ENCODE data around the gene SHISAL1.

The SHISAL1 gene

DNA sequence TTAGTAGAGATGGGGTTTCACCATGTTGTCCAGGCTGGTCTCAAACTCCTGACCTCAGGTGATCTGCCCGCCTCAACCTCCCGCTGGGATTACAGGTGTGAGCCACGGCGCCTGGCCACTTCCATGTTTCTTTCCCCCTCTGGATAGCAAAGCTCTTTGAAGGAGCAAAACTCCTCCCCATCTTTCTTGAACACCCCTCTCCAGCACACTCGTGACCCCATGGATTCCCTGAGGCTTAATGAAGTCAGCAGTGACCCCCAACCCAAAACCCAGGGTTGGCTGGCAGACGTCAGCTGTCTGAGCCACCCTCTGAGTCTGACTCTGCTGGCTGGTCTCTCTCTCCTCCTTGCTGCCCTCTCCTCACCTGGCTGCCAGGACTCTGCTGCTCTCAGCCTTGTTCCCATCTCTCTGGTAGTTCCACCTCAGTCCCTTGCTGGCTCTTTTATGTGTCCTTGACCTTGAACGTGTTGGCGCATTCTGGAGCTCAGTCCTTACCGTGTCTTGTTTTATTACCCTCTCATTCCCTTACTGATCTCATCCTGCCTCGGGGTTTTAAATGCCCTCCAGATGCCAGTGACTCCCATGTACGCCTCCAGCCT lies 87.6 kb downstream of the SHISAL1 start:
- no peak for DNase-seq

DNA sequence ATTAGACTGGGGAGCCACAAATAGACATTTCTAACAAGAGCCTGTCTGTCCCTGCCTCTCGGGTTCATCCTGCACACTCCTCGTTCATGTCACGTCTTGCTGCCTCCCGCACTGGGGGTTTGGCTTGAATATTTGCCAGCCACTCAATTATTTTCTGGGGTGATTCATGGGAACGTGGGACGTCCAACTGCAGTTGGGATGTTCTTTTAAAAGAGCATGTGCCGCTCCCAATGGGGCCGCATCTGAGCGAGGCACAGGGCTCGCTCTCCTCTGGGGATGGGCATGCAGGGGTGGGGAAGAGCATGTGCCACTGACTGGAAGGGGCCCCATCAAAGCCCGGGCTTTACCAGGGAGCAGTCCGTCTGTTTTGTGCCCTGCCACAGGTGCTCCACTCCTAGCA lies 88.6 kb downstream of the SHISAL1 start:
- no peak for DNase-seq

DNA sequence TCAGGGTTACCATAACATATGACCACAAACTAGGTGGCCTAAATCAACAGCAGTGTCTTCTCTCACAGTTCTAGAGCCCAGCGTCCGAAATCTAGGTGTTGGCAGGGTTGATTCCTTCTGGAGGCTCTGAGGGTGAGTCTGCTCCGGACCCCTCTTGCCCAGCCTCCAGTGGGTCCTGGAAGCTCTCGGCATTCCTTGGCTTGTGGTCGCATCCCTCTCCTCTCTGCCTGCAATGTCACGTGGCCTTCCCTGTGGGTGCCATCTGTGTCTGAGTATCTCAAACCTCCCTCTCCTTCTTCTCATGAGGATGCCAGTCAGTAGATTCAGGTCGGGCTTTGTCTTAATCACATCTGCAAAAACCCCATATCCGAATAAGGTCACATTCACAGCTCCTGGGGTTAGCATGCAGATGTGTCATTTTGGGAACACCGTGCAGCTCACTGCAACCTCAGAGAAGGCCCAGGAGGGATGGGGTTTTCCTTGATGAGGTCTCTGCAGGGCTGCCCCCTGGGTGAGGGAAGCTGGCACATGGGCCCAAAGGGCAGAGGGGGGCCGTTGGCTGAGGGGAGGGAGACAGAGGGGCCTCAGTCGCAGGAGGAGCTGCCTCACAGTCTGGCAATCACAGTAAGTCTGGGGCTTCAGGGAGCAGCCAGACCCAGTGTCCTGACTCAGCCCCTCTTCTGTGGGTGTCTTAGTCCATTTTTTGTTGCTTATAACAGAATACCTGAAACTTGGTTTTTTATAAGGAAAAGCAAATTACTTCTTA lies 90.9 kb downstream of the SHISAL1 start:
- DNase-seq: no peak

DNA sequence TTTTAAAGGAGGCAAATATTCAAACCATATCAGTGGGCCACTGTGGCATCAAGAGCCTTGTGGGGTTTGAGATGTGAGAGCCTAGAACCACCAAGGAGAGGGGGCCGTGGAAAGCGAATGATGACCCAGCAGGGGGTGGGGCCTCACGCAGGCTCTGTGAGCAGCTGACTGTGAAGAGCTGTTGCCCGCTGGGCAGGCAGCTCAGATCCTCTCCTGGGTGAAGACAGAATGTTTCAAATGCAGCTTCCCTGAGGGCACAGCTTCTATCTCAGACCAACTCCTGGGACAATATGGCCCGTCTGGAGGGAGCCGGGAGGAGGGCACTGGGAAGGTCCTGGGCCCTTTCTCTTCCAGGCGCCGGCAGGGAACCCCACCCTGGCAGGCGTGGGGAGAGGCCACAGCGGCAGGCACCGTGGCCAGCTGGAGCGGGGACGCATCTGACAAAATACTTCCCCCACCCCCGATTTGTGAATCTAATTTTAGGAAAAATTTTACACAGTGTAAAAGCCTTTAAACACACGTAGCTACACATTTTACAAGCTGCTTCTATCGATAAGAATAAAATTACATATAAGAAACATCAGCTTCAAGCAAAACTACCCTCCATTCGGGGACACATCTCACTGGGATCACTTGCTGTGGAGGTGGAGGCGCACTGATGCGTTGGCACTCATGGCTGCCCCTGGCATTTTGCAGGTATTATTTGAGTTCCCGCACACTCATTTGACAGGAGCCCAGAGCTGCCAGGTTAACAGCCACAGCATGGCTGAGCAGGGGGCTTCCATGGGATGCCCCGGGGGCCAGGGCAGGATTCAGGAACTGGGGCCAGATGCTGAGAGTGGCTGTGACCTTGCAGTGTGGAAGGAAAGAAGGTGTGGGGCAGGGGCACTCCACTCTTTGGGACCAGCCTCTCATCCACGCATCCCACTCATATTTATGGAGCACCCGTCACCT lies 91.7 kb downstream of the SHISAL1 start:
- no peak for DNase-seq

DNA sequence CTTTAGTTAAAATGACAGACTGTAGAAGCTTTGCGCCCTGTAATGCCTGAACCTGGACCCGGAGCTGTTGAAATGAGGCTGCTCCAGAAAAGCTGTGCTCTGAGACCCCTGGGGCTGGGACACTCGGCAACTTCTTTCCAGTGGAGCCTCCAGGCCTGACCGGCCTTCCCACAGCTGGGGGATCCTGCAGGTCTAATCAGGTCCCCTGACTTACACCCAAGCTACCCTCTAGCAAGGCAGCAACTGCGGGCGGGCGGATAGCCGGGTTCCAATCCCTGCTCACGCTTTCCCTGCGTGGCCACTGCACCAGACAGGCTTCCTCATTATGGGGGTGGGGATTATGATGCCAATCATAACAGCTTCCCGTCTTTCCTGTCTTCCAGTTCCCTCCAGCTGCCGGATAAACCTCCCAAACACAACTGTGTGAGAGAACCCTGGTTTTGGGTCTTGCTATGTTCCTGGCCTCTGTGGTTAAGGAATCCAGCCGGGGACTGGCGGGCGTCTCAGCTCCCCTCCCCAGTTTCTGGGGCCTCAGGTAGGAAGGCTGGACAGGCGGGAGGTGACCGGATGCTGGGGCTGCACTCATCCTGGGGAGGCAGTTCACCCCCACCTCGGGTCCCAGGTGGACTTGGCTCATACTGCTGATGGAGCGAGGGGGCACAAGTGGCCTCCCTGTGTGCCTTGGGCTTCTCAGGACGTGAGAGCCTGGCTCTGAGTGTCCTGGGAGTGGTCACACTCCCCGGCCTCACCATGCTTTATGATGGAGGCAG lies 93.5 kb downstream of the SHISAL1 start:
- DNase-seq: no peak

DNA sequence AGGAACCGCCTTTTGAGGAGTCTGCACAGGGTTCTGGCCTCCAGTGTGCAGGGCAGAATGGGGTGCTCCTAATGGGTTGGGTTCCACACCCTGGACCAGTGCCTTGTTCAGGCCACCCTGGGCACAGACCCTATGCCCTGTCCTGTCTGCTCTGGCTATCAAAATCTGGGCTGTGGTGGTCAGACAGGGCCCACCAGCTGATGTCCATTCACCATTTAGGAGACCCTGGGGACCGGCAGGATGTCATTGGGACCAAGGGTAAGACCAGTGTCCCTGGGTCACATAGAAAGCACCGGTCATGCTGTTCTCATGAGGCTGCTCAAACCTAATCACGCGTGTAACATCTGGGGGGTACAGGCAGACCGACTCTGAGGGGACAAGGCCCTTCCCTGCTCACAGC lies 94.7 kb downstream of the SHISAL1 start:
- DNase-seq: no peak

DNA sequence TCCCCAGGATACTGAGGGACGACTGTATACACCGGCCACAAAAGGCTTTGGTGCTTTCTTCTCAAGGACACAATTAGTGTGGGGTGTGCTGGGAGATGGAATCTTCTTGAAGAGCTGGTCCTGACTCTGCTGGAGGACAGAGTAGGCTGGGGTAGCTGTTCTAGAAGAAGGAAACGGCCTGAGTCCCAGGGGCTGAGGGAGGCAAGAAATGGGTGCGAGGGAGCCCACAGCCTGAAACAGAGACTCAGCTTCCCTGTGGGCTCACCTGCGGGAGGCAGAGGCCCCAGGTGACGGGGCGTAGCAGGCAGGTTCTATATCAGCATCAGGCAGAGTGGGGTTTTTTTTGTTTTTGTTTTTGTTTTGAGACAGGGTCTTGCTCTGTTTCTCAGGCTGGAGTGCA lies 95.4 kb downstream of the SHISAL1 start:
- DNase-seq: no peak

DNA sequence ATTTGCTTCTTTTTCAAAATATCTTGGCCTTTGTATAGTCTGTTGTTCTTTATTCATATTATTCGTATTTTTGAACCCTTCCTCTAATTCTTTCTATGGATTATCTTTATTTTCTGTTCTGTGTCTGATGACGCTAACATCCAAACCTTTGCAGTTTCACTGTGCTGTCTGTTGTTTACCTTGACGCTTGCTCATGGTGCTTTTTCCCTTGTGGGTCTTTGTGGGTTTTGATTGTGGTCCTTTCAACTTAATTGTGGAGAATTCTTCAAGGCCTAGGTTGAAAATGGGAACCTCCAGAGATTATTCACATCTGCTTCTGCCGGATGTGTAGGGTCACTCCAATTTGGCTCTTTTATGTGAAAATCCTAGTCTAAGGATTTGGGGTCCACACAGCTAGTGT lies 97.5 kb downstream of the SHISAL1 start:
- no peak for DNase-seq

DNA sequence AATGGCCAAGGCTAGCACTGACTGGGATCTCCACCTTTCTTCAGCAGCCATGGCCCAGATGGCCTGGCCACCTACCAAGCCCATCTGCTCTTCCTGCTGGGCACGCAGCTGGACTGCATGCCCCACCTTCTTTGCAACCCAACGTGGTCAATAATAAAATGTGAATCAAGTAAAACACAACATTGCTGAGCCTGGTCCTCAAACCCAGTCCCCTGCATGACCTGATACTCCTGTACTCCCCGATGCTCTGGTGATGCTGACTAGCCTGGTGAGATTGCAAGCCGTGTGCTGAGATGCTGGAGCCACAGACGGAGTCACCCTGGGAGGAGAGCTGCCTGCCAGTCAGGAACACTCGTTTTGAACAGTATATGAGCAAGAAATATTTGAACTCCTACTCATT lies 98.0 kb downstream of the SHISAL1 start:
- no peak for DNase-seq

DNA sequence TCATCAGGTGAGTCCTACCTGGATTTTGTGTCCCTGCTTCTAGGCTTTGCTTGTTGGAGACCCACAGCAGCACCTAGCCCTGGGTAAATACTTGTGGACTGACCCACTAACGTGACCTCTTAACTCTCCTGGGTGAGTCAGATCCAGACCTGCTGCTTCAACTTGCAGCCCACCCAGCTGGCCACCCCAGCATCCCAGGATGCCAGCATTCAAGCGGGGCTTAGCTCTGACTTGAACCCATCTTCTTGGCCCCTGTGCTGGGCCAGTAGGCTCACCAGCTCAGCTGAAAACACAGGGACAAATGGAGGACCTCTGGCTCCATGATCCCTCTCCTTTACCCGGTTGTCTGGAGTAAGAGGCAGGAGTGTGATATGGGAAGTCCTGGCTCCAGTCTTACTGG lies 98.6 kb downstream of the SHISAL1 start:
- no peak for DNase-seq

DNA sequence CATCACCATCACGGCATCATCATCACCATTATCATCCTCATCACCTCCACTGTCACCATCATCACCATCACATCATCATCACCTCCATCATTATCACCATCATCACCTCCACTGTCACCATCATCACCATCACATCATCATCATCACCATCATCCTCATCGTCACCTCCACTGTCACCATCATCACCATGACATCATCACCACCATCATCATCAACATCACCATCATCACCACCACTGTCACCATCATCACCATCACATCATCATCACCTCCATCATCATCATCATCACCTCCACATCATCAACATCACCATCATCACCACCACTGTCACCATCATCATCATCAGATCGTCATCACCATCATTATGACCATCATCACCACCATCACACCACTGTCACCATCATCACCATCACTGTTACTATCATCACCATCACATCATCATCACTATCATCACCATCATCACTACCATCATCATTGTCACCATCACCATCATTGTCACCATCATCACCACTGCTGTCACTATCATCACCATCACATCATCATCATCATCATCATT lies 99.2 kb downstream of the SHISAL1 start:
- no peak for DNase-seq

DNA sequence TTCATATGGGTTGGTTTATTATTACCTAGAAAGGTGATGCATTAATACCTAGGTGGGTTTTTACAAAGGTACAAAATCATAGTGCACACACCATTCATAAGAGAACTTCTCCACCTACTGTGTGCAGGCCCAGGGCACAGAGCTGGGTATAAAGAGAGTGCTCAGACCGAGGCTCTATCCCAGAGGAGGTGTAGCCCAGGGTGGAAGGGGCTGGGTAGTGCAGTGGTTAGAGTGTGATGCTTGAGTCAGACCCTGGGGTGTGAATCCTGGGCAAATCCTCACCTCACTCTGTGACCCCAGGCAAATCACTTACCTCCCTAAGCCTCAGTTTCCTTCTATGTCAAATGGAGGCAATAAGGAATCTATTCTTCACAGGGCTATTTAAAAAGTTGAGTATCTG lies 99.8 kb downstream of the SHISAL1 start:
- DNase-seq: no peak

DNA sequence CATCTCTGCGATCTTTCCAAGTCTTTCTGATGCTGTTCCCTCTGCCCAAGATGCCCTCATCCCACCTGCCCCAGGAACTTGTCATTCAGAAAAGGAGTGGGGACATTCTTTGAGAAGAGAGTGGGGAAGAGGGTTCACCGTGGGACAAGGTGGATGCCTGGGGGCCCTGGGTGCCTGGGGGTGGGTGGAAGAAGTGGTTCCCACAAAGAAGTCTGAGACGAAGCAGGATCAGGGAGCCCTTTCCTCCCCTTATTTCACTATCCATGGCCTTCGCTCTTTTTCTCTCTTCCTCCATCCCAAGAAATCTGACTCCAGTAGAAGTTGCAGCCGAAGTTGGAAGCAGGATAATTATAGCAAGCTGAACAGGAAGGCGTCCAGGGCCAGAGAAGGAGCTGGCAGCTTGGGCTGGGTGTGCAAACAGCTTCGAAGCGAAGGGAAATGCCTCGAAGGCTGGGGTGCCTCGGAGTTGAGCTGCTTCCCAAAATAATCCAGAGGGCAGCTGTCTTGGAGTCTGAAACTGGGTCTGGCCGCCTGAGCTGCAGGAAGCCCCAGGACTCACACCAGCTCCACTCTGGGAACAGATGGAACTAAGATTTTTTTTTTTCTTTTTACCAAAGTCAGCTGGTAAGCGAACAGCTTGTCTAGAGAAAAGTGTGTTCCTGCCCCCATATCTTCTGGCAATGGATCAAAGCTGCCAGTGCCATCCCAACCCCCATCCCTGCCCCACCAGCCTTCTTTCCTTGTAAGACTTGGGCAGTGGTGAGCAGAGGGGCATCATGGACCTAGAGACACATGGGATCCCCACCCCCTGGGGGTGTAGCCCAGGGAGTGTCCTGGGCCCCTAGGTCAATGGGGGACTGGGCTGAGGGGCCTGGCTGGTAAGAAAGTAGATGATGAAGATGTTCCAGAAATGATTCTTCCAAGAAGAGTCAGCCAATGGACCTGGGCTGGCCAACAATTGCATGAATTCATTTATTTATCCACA lies 100.5 kb downstream of the SHISAL1 start:
- no peak for DNase-seq

DNA sequence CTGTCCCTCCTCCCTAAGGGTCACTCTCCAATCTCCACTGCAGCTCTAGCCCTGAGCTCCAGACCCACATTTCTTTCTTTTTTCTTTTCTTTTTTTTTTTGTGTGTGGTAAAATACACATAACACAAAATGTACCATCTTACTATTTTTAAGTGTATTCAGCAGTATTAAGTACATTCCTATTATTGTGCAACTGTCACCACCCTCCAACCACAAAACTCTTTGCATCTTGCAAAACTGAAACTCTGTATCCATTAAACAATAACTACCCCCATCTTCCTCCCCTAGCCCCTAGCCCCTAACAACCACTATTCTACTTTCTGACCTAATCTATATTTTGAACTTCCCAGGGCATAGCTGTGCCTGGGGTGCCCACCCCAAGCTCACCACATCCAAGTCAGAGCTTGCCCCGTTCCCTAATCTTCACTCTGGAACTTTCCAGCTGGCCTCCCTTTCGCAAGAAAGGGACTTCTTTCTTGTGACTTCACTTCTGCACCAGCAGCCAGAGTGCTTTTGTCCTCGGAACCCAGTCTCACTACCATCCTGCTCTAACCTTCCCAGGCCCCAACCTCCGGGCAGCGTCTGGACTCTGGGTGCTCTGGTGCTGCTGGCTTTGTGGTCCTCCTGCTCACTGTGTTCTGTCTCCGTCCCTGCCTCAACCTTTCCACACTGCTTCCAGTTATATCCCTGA lies 101.3 kb downstream of the SHISAL1 start:
- no peak for DNase-seq

DNA sequence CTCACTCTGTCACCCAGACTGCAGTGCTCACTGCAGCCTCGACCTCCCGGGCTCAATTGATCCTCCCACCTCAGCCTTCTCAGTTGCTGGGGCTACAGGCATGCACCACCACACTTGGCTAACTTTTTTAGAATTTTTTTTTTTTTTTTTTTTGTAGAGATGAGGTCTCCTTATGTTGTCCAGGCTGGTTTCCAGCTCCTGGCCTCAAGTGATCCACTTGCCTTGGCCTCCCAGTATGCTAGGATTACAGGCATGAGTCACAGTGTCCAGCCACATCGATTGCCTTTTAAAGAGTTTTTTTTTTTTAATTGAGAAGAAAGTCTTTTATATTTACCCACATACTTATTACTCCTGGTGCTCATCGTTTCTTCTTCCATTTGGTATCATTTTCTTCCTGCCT lies 102.0 kb downstream of the SHISAL1 start:
- DNase-seq: no peak

DNA sequence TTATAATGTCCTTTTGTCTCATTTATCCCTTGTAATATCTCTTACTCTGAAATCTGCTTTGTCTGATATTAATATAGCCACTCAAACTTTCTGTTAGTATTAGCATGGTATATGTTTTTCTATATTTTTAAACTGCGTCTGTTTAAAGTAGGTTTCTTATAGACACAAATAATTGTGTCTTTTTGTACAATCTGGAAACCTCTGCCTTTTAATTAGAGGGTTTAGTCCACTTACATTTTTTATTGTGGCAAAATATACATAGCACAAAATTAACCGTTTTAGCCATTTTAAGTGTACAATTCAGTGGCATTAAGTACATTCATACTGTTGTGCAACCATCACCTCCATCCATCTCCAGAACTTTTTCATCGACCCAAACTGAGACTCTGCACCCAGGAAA lies 103.4 kb downstream of the SHISAL1 start:
- no peak for DNase-seq

DNA sequence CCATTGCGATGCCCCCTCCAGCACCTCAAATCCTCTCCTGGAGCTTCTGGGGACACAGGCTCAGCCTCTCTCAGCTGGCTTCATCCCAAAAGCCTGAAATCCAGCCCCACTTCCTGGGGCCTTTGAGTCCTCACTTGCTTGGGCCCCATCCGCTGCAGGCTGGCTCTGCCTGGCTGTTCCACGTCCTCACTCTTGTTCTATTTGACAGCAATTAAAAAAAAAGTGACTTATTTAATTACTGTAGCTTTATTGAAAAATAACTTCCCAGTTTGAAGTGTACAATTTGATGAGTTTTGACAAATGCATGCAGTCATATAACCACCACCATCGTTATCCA lies 104.8 kb downstream of the SHISAL1 start:
- no peak for DNase-seq

DNA sequence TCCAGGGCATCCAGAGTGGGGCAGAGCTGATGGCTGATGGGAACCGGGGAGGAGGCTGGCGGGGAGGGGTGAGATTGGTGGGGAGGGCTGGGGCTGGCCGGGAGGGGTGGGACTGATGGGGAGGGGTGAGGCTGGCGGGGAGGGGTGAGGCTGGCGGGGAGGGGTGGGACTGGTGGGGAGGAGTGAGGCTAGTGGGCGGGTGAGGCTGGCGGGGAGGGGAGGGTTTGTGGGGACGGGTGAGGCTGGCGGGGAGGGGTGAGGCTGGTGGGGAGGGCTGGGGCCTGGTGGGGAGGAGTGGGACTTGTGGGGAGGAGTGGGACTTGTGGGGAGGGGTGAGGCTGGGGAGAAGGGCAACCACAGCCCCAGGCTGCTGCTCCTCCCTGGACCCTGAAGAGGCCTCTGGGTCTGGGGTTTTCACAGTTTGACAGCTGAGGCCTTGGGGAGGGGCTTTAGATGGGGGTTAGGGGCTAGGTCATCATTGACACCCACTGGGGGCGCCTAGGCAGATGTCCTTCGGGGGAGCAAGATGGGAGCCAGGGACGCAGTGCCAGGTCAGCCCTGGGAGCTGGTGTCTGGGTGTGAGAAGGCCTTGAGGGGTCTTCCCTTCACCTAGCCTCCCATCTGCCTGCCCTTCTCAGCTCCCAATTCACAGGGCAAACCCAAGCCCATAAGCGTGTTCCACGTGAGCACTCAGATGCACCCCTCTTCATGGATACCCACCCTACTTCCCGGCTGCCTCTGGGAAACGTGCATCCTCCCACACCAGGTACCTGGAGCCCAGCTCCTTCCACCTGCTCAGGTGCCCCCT lies 105.4 kb downstream of the SHISAL1 start:
- DNase-seq: no peak

DNA sequence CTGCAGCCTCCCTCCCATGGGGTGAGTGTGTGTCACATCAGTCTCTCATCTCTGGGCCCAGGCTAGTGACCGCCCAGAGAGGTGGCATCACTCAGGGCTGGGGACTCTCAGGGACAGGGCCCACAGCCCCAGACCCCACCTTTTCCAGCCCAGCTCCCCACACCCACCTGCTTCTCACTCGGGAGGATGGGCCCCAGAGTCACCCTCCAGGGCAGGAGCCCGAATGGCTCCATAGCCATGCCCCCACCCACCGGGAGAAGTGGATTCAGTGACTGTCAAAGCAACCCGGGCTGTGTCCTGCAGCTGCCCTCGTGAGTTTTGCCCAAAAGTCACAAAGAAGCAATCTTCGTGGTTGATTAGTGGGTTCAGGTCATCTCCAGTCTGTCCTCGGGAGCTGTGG lies 106.1 kb downstream of the SHISAL1 start:
- DNase-seq: no peak

DNA sequence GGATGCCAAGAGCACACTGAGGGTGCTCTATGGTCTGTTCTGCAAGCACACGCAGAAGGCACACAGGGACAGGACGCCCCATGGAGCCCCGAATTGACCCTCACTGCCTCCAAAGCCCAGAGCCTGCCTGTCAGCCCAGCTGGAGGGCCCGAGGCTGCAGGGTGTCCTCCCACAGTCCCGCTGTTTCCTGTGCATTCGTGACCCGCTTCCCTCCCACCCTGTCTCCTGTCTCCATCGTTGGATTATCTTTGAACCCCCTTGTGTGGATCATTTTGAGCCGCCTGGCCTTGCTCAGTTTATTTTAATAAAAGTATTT lies 106.5 kb downstream of the SHISAL1 start:
- no peak for DNase-seq

All from activated CD4-positive, alpha-beta T cell treated with anti-CD3 and anti-CD28 coated beads for 1 hour (primary cell).